NOMO-1 treated with dmso at 0.1 percent for 144 hours (cell line): Measurements from ENCODE around the gene PTGR1.
"Not testable (repeated sequence)": the region's sequence is repeated elsewhere in the genome, so short reads cannot be mapped to it uniquely, and the experiment has no call there.

ENCODE experiments used
- DNase-seq: peaks from one replicate; lab custom pipeline; 2025; ENCODE audit not compliant: unreplicated experiment; lab: John Stamatoyannopoulos, UW

The PTGR1 gene

GRCh38 chr9:111599092-111599954, at the start of gene PTGR1:
Gene PTGR1 (minus strand): TSS chr9:111599647. CDS start chr9:111597422, 2,225 bp downstream.
- DNase-seq, result peak; percentile 32

- DNase-seq, result no peak
Measured at GRCh38 chr9:111649016-111649415, 49.6 kb upstream of the PTGR1 start.

DNA sequence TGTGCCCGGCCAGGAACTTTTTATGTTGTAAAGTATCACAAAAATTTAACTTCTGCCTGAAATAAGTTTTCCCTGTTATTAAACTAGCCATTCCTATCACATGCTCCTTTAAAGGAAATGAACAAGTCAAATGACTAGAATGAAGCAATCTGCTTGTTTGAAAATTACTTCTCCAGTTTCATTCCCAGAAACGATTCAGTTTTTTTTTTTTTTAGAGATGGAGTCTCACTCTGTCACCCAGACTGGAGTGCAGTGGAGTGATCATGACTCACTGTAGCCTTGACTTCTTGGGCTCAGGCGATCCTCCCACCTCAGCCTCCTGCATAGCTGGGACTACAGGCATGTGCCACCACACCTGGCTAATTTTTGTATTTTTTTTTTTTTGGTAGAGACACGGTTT, 48.6 kb upstream of the PTGR1 start:
- no peak for DNase-seq

DNA sequence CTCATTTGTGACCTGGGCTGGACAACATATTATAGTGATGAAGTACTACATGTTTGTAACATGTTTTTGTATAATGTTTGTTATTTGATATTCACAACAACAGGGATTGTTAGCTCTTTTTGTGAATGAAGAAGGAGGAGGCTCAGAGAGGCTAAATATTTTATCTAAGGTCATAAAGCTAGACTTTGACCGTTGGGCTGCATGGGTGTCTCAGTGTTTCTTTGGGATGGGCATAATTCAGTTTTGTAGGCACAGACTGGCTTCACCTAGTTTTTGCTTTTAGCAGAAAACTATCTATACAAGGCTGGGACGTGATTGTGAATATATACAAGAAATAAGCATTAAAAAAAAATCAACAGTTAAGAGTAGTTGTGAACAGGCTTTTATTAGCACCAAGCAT, 47.0 kb upstream of the PTGR1 start:
- no peak for DNase-seq

DNA sequence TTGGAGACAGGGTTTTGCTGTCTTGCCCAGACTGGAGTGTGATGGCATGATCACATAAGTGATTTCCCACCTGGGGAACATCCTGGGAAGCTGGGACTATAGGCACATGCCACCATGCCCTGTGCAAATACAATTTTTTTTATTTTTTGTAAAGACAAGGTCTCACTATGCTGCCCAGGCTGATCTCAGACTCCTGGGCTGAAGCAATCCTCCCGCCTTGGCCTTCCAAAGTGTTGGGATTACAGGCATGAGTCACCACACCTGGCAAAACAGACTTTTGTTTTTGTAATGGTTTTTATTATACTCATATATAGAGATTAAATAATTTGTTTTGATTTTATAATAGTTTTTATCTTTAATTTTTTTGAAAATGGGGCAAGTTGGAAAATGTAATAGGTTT, 46.4 kb upstream of the PTGR1 start:
- no peak for DNase-seq

GRCh38 chr9:111644195-111644772, 44.8 kb upstream of the PTGR1 start:
- no peak for DNase-seq

GRCh38 chr9:111637421-111637950, 38.0 kb upstream of the PTGR1 start:
- DNase-seq, result no peak

DNA sequence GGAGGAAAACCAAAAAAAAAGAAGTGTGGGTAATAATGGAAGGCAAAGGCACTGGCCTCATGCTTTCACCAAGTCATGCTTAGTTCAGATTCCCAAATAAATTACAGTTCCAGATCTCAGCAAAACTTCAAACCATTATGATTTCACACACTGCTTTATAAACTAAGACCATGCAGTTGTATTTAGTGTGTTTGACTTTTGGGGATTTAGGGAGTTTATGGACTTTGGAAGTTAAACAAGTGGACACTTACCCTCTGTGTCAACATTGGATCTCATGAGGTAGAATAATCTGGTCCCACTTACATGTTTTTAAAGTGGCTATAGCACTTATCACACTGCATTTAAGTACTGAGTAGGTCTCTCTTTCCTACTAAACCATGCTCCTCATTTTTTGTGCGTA, 35.4 kb upstream of the PTGR1 start:
- no peak for DNase-seq

DNA sequence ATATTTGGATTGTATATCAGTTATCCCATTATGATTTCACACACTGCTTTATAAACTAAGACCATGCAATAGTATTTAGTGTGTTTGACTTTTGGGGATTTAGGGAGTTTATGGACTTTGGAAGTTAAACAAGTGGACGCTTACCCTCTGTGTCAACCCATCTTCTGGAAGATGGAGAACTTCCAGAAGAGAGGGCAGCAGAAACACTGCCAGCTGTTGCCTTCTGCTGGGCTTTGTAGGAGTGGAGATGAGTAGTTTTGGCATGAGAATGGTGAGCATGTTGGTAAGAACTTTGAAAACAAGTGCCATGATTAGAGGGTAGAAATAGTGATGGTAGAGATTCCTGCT, 33.9 kb upstream of the PTGR1 start:
- no peak for DNase-seq

GRCh38 chr9:111632695-111633388, 33.4 kb upstream of the PTGR1 start:
- no peak for DNase-seq

- DNase-seq, result no peak
Measured at GRCh38 chr9:111632060-111632459, 32.6 kb upstream of the PTGR1 start.

DNA sequence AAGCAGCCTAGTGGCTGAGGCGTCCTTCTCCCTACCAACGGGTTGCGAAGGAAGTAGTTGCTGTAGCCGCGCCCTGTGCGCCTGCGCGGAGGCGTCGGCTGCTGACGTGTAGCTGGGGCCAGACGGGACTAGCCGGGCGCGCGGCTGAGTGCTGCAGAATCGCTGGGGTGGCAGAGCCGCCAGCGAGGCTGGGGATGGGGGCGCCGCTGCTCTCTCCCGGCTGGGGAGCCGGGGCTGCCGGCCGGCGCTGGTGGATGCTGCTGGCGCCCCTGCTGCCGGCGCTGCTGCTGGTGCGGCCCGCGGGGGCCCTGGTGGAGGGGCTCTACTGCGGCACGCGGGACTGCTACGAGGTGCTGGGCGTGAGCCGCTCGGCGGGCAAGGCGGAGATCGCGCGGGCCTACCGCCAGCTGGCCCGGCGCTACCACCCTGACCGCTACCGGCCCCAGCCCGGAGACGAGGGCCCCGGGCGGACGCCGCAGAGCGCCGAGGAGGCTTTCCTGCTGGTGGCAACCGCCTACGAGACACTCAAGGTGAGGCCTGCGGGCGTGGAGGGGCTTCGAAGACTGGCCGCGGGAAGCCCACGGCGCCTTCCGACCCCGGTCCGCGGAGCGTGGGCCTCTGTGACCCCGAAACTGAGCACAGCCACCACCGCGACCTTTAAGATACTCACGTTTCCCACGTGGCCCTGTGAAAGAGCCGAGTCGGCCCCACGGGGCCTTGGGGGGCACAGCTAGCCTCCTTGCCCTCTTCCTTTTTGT, 31.9 kb upstream of the PTGR1 start, which contains the start of gene DNAJC25:
Gene DNAJC25, plus strand, starts transcription at position 121 of the 758 bp plus-strand sequence. Its CDS starts 74 bp downstream, at position 195.
- peak; percentile 97 for DNase-seq

- DNase-seq, result no peak
Measured at GRCh38 chr9:111630964-111631213, 31.4 kb upstream of the PTGR1 start.

DNA sequence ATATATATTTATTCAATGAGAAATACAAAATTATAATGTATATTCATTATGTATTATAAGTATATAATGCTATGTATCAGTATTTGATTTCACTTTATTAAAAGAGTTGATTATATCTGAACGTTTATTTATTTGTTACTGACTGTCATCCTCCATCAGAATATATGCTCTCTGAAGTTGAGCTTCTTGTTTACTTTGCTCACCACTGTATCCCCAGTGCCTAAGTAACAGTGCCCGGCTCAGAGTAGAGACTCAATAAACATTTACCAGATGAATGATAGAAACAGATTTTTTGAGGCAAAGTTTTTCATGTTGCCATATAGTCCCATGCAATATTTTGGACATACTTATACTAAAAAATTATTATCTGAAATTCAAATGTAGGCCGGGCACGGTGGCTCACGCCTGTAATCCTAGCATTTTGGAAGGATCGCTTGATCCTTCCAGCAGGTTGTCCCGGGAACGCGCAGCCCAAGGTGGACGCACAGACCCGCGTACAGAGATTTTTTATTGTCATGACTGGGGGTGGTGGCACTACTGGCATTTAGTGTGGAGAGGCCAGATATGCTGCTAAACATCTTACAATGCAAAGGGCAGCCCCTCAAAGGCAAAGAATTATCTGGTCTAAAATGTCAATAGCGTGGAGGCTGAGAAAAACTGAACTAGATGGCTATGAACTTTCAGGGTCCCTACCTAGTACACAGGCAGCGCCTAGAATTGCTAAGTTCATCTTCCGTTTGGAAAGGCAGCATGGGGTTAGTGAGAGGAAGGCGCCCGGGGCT, 30.9 kb upstream of the PTGR1 start:
- no peak for DNase-seq

DNA sequence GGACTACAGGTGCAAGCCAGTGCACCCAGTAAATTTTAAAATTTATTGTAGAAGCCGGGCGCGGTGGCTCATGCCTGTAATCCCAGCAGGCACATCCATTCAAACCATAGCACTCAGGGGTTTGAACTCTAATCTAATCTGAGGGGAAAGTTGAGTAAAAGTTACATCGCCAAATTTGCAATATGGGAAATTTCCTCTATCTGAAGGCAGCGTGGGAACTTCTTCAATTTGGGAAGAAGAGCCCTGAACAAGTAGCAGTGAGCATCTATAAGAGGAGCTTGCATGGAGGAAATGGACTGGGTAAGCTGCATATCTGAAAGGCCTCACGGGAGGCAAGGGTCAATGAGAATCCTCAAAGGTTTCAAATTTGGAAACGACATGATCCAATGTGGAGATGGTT, 29.0 kb upstream of the PTGR1 start:
- DNase-seq, result no peak

DNA sequence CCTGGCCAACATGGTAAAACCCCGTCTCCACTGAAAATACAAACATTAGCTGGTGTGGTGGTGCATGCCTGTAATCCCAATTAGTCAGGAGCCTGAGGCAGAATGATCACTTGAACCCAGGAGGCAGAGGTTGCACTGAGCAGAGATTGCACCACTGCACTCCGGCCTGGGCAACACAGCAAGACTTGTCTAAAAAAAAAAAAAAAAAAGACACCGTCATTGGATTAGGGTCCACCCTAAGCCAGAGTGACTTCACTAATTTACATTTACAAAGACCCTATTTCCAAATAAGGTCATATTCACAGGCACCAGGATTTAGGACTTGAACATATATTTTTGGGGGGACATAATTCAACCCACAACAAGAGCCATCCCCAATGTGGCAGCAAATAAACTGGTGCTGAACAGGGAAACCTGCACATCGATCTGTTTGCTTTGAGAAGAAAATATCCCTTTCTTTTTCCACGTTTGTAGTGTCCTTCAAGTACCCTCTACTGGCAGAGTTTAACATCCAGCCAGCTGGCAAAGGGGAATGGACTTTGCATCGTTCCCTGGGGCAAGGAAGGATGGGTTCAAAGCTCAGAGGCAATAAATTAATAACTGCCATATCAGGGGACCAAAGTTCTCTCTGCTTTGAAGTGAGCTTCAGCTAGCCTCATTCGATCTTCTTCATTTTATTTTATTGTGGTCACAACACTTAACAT, 28.0 kb upstream of the PTGR1 start:
- no peak for DNase-seq

DNA sequence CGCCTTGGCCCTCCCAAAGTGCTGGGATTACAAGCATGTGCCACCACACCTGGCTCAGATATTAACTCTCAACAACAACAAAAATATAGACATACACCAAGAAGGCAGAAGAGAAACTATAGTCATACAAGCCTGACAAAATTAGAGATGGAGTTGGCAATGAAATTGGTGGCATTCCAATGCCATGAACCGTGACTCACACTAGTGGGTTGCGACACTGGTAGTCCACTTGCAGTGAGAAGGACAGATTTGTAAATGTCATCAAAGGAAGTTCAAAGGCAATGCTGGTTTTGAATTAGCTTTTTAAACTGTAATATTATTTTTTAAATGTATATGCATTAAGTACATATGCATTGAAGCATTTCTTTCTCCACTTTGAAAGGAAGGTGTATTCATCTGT, 23.2 kb upstream of the PTGR1 start:
- DNase-seq, result no peak

DNA sequence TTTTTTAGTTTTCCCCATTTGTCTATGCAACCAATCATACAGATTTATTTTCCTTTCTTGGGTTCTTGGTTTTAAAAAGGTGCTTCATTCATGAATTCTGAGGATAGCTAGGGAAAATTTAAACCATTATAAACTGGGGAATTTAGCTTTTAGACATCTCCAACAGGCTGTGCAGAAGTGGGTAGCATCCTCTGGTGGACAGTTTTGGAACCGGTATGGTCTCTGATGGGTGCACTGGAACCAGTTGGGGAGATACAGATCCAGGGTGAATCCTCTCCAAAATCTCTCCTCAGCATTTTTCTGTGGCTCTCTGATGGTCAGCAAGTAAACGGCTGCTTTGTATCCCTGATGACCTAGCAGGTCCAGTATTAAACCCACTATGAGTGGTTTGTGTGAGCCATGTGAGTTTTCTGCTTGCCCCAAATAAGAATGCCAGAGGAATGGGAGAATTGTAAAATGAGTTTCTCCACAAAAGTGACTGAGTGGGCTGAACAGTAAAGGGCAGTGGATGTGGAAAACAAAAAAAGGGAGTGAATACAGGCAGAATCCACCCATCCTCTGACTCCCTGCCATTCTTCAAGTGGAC, 22.5 kb upstream of the PTGR1 start:
- no peak for DNase-seq

DNA sequence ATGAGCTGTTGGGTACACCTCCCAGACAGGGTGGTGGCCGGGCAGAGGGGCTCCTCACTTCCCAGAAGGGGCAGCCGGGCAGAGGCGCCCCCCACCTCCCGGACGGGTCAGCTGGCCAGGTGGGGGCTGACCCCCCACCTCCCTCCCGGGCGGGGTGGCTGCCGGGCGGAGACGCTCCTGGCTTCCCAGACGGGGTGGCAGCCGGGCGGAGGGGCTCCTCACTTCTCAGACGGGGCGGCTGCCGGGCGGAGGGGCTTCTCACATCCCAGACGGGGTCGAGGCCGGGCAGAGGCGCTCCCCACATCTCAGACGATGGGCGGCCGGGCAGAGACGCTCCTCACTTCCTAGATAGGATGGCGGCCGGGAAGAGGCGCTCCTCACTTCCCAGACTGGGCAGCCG, 17.9 kb upstream of the PTGR1 start:
- not testable (repeated sequence) for DNase-seq

- no peak for DNase-seq
Measured at GRCh38 chr9:111615928-111616327, 16.5 kb upstream of the PTGR1 start.
